Measurements from ENCODE around the gene RPL10. TPM values are rescaled to one million over a fixed set of nuclear protein-coding genes. Genes with fewer than 3 reads are reported as not detected.

Gene RPL10
- total and polyA plus RNA-seq, 9 of the 15 experiments (the other 6 are each of a cell fraction or from before 2014, with no cell fraction given): 3,774 to 7,600 (median 5,014) TPM

DNA sequence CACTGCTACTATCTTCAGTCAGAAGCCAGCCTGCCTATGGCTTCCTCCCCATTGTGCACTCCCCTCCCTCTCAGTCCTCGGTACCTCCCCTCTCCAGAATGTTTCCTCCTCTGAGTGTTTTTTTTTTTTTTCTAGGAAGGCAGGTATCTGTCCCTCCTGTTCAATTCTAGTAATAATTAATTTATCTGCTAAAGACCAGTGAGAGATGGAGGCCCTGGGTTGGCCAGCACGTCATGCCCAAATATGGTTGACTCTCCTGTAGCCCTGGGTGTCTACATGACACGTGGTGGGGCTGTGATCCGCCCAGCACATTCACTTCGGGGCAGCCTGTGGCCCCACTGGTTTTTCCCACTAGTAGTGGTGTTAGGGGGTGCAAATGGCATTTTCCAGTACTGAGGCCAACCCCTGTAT lies 25.6 kb upstream of the RPL10 start (continued):
- TF ChIP-seq USF1 (CRISPR knock-in tag; IDR thresholded peaks at IDR 0.05) (peak; percentile 68), CREBBP (IDR thresholded peaks at IDR 0.05; ENCODE audit: low read depth, low read length) (no peak), RNF2 (IDR thresholded peaks at IDR 0.05) (no peak), ZSCAN32 (CRISPR knock-in tag; IDR thresholded peaks at IDR 0.05) (no peak), L3MBTL2 (IDR thresholded peaks at IDR 0.05) (peak; percentile 48; the same call in 1 of the 2 replicates), MTF1 (CRISPR knock-in tag; IDR thresholded peaks at IDR 0.05; ENCODE audit: borderline replicate concordance) (no peak), MNT (conservative IDR thresholded peaks at IDR 0.05) (0 out of 4 replicates have a peak, but pooled peaks of 1 of the 2 experiments have one; percentile 19), ZNF785 (CRISPR knock-in tag; IDR thresholded peaks at IDR 0.05) (no peak), ZNF79 (CRISPR knock-in tag; IDR thresholded peaks at IDR 0.05; ENCODE audit: low read depth) (no peak), THRAP3 (IDR thresholded peaks at IDR 0.05; ENCODE audit: borderline replicate concordance) (no peak), YY1 (IDR thresholded peaks at IDR 0.05; ENCODE audit: borderline replicate concordance in 1 of 3, control insufficient read depth in 1 of 3, extremely low read depth in 1 of 3, insufficient read depth in 3 of 3, insufficient read length in 1 of 3, insufficient replicate concordance in 2 of 3, low read depth in 1 of 3, low read length in 2 of 3) (peak in 1 of 3 experiments; percentile 16), SNRNP70 (optimal IDR thresholded peaks at IDR 0.05; ENCODE audit: low read depth, low read length) (no peak), NFIC (IDR thresholded peaks at IDR 0.05) (no peak), PCBP1 (IDR thresholded peaks at IDR 0.05; ENCODE audit: low read depth, low read length, poor library complexity, severe bottlenecking) (no peak), ZNF609 (CRISPR knock-in tag; IDR thresholded peaks at IDR 0.05; ENCODE audit: borderline replicate concordance) (no peak)
- TF ChIP-seq, protein P1, sequence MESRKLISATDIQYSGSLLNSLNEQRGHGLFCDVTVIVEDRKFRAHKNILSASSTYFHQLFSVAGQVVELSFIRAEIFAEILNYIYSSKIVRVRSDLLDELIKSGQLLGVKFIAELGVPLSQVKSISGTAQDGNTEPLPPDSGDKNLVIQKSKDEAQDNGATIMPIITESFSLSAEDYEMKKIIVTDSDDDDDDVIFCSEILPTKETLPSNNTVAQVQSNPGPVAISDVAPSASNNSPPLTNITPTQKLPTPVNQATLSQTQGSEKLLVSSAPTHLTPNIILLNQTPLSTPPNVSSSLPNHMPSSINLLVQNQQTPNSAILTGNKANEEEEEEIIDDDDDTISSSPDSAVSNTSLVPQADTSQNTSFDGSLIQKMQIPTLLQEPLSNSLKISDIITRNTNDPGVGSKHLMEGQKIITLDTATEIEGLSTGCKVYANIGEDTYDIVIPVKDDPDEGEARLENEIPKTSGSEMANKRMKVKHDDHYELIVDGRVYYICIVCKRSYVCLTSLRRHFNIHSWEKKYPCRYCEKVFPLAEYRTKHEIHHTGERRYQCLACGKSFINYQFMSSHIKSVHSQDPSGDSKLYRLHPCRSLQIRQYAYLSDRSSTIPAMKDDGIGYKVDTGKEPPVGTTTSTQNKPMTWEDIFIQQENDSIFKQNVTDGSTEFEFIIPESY (CRISPR knock-in tag; IDR thresholded peaks at IDR 0.05): no peak

Measured in K562 (cell line).